ENCODE data around the gene DST.

DNA sequence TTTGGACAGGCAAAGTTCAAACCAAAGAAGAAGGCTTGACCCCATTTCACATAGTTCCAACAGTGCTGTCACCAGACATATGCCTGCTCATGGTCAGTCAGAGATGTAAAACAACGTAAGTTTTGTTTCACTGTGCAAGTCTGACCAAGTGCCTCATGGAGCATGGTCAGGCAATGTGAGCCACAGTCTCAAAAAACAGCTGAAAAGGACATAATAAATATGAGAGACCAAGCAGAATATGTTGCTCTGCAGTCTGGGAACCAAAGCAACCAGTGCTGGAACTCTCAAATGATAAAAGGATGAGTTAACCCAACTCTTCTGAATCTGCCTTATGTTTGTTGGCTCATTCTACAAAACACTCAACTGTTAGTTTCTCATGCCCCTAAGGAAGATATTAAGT lies 39.9 kb upstream of the DST start:
- TF ChIP-seq YY1 (IDR thresholded peaks at IDR 0.05; ENCODE audit: insufficient read depth, insufficient read length) = no peak
- TF ChIP-seq ZNF274 (IDR thresholded peaks at IDR 0.05; ENCODE audit: low read depth, low read length) = no peak

Data from NT2/D1 (cell line).